LHCN-M2 (cell line): Measurements from ENCODE around the gene ERICH2. TPM values are rescaled to one million over a fixed set of nuclear protein-coding genes. Genes with fewer than 3 reads are reported as not detected.

Source experiments
- DNase-seq: peaks from one replicate; pipeline ENCODE4 v3.0.0-alpha.2; 2012; ENCODE audit warnings: low read depth
- total RNA-seq: library from RNA; depleted of rRNA; stranded (reverse); fragments of >200 nt; gene quantifications from 2 replicates; pipeline ENCODE4 v1.2.3, GENCODE V29; 2014

Gene ERICH2
- total RNA-seq, 1 experiment from 2014 or later = not detected

DNA sequence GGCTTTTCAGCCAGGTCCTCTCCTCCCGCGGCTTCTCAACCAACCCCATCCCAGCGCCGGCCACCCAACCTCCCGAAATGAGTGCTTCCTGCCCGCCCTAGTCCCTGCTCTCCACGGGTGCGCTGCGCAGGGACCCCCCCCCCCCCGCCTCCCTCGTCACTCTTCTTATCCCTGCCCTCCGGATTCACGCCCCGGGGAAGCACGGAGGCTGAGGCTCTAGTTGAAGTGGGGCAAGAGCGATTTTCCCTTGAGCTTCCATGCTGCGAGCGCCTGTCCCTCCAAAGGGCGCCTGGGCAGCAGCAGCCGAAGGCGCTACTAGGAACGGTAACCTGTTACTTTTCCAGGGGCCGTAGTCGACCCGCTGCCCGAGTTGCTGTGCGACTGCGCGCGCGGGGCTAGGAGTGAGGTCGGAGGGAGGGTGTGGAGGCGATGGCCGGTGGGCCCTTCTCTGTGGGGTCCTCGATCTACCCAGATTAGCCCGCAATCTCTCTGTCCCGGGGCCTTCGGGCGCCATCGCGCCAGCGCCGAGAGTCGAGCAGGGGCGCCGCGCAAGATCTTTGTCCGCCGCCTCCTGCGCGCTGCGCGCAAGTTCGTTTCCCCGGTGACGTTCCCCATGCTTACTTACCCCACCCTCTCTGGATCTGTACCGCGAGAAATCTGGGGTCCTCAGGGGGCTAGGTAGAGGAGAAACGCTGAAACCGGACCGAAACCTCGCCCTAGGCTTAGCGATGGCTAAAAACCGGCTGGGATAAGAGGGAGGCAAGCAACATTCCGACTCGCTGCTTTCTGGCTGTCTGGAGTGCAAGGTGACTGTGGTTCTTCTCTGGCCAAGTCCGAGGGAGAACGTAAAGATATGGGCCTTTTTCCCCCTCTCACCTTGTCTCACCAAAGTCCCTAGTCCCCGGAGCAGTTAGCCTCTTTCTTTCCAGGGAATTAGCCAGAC lies 47.2 kb downstream of the ERICH2 start:
- no peak for DNase-seq

GRCh38 chr2:170818036-170818751 lies 48.0 kb downstream of the ERICH2 start:
- no peak for DNase-seq

- no peak for DNase-seq
Measured at GRCh38 chr2:170818752-170819470, 48.7 kb downstream of the ERICH2 start.

DNA sequence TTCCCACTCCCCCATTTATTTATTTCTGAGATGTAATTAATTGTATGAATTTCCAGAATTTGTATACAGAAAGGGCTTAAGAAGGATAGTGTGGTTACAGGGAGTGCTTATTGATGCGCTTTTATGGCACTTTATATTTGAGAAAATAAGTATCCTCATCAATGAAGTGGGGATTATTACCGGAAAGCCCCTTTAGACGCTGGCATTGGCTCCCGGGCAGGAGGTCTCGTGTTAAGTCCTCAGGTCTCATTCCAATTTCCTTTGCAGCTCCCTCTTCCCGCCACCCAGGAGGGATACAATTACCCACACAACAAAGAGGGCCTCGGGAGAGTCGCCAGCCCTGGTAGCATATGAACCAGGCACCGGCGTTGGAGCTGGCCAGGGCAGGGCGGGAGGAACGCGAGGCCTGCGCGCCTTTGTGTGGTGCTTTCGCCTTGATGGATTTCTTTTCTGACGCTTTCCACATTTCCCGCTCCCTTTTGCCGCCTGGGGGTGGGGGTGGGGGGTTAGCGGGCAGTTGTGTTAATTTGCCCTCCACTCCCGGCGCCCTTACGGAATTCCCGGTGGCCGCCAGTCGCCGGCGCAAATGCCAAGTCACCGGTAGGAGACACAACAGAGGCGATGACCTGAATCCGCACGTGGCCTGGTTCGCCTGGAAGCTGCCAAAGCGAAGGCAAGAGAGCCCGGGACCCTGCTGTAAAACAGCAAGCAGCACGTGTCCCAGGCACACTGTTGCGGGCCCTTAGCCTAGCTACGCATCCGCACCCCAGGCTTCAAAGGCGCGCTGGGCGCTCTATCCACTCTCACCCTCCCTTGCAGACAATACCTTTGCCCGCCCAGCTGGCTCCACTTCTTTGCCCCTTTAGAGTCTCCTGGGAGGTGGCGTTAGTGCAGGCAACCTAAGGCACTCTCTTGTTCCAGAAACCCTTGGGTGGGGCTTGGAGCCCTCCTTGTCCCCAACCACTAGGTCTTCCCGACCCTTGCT lies 49.8 kb downstream of the ERICH2 start:
- DNase-seq = no peak

DNA sequence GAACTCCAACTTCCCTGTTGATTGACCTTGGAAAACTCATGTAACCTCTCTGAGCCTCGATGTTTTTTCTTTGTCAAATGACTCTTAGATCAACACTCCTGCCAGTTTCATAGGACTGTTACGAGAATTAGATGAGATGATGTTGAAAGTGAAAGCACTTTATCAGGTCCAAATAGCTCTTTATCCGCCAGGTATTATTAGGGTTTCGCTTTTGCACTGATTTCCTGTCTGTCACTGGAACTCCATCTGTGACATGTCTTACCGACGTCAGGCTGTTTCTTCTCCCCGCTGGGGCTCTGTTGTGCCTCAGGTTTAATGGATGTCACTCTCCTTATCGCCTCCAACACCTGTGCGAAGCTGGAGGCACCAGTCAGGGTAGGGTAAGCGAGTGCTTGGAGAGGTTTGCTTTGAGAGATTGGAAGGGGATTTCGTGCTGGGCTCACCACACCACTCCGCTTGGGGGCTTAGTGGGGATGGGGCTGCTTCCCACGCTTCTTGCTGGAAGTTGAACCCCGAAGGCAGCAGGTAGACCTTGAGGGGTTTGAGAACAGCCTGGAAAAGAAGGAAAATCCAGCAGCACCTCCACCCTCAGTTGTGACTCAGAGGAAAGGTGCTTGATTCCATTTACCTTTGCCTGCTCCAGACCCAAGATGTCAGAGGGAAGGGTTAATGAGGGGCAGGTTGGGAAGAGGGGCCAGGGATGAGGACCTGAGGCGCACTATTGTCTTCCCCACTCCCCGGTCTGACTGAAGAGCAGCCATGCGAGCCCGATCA lies 50.8 kb downstream of the ERICH2 start:
- no peak for DNase-seq

DNA sequence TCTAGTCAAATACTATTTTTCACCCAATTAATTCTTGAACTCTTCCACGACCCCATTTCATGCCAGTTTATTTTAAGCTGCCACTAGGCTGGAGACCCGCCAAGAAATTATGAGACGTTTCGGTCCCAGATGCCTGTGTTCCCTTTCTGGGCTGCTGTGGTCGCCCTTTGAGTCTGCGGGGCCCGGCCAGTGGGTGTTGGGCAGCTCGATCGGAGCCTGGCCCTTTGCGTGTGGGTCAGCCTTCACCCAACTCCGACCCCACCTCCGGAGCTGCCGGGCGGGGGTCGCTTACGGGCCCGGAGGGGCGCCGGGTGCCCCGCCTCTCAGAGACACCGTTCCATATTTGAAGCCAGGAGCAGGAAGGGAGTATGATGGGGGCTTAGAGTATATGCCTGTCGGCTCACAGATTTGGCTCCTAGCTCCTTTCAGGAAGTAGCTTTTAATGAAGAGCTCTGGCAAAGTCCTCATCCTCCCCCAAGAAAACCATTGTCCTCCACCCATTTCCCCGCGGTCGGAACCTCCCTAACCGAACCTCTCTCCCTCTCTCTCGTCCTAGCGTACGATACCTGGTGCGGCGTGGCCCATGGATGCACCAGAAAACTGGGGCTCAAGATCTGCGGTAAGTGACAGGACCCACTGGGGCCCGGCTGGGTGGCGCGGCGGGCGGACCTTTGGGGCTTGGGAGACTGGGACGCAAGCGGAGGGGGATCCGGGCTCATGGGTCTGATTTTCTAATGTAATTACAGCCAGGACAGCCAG lies 51.5 kb downstream of the ERICH2 start:
- DNase-seq = no peak

DNA sequence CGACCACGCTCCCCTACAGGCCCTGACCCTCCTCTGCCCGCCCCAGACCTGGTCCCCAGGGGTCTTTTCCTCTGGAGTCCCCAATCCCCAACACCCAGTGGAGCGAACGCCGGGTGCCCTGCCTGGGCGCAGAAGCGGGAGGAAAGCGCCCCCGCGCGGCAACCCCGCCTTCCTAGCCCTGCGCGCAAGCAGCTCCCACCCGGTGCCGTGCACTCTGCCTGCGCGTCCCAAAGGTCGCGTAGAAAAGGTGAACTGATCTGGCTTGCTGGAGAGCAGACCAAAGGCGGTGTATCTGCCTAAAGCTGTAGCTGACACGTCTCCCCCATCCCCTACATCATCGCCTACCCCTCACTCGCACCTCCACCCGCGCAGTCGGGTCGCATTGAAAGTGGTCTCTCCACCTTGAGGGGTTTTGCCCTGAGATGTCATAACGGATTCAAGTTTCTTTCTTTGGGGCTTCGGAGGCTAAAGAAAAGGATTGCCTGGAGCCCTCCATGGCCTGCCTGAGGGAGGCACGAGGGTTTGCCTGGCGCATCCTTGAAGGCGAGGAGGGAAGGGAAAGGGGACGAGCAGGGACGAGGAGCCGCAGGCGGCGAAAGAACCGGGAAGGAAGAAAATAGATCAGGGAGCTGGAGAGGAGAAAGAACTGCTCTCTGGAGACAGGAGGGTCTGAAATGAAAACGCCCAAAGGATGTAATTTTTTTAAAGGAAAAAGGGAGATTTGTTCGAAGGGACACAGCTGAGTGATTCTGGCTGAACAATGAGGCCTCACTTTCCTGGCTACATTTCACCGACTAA lies 52.3 kb downstream of the ERICH2 start:
- DNase-seq = no peak

DNA sequence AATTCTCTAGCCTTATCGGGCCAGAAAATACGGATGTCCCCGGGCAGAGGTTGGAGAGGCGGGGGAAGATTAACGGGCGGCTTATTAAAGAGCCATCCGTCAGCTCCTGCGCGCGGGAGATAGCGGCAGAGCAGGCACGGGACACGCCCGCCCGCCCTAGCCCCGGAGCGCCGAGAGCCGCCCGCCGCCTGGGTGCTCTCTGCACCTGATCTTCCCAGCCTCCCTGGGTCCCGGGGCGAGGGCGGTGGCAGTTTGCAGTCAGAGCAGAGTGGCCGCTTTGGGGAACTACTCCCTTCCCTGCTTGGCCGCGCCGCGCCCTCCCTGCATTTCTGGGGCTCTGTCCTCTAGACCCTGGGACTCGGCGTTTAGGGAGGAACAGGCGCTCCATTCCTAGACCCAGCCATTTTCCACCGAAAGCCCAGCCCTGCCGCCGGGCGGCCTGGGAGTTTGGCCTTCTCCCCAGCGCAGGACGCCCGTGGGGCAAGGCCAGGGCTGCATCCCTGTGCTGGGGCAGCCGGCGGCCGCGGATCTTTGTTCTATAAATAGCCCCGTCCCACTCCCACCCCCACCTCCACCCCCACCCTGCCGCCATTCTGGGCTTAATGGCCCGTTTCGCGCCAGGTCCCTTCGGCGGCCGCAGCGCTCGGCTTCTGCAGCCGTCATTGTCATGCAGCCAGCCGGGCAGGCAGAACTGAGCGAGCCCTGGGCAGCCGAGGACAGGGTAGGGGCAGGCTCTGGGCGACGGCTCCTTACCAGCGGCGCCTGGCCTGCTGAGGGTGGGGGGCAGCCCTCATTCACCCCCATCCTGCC lies 53.1 kb downstream of the ERICH2 start:
- no peak for DNase-seq

GRCh38 chr2:170823898-170824215 lies 53.7 kb downstream of the ERICH2 start:
- no peak for DNase-seq

GRCh38 chr2:170824526-170825015 lies 54.4 kb downstream of the ERICH2 start:
- DNase-seq = no peak

- DNase-seq = no peak
Measured at GRCh38 chr2:170827841-170828532, 57.8 kb downstream of the ERICH2 start.

DNA sequence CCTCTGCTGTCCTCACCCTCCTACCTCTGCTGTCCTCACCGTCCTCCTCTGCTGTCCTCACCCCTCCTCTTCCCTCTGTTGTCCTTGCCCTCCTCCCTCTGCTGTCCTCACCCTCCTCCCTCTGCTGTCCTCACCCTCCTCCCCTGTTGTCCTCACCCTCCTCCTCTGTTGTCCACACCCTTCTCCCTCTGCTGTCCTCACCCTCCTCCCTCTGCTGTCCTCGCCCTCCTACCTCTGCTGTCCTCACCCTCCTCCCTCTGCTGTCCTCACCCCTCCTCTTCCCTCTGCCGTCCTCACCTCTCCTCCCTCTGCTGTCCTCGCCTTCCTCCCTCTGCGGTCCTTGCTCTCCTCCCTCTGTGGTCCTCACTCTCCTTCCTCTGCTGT lies 58.3 kb downstream of the ERICH2 start:
- no peak for DNase-seq

DNA sequence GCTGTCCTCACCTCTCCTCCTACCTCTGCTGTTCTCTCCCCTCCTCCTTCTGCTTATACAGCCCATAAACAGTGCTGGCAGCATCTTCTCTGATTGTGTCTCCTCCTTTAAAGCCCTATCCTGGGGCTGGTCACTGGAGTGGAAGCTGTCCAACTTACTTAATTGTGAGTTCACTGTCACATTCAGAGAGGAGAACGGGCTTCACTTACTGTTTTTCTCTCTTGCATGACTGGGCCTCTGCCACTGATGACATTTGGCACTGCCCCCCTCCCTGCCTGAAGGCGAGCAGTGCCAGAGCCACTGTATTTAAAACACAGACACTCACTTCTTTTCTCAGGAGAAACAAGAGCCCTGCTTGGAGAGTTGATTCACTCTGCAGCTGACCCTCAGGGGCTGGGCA lies 58.9 kb downstream of the ERICH2 start:
- DNase-seq = no peak

- DNase-seq = no peak
Measured at GRCh38 chr2:170830166-170830565, 60.0 kb downstream of the ERICH2 start.

DNA sequence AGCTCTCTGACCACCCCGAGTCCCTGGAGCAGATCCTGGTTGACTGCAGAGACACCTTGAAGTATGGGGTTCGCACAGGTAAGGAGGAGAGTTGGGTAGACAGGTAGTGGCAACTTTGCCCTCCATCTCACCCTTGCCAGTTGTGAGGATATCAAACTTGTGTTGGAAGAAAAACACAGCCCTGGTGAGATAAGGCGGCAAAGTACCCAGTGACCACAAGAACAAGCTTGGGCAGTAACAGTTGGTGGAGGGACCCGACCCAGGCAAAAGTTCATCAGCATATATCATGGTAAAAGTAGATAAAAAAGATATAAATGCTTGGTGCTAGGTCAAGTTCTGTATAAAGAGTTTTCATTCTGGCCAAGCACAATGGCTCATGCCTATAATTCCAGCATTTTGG lies 60.9 kb downstream of the ERICH2 start:
- no peak for DNase-seq

DNA sequence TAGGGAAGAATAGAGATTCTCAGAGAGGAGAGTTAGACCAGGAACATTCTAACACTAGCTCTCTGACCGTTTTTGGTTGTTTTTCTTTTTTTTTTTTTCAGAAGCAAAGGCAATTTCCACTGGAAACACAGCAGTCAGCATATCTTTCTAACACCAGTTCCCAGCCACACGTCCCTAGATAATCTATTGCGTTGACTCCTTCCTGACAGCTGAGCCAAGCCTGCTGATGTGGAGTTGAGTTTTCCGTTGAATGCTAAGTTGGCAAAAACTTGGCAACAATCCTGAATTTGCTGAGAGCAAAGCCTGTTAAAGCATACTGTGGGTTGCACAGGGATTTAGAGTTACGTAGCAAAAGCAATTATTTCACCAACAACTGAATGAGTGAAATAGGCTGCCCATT lies 65.8 kb downstream of the ERICH2 start:
- DNase-seq = no peak

- no peak for DNase-seq
Measured at GRCh38 chr2:170840717-170841210, 70.6 kb downstream of the ERICH2 start.
